B cell (primary cell): ENCODE results near the gene MEAF6. TPM values are rescaled to one million over a fixed set of nuclear protein-coding genes. Genes with fewer than 3 reads are reported as not detected.

ENCODE experiments used
- ATAC-seq: fragments of 200-7000 bp; cut with Tn5 transposase; one replicate; pipeline ENCODE4 v1.10.0; 2021; ENCODE audit warnings: low read depth, mild to moderate bottlenecking, moderate number of reproducible peaks, moderate library complexity
- CTCF ChIA-PET: fragments of 350-600 bp; sonication (Branson Sonifier 250); formaldehyde crosslinking; loops from one replicate; lab custom pipeline; 2021; ENCODE audit warnings: antibody characterized with exemption, inconsistent platforms; lab: Charles Lee
- POLR2A ChIA-PET: fragments of 350-600 bp; sonication (Branson Sonifier 250); formaldehyde crosslinking; loops from one replicate; lab custom pipeline; 2021; ENCODE audit warnings: antibody characterized with exemption; lab: Charles Lee
- DNase-seq: peaks from one replicate; pipeline ENCODE4 v3.0.0; 2013
- H2AFZ ChIP-seq: 2 replicates; pipeline ENCODE4 v1.6.1; 2012; ENCODE audit warnings: mild to moderate bottlenecking, low read depth, low read length; ENCODE audit not compliant: insufficient read depth, poor library complexity, severe bottlenecking
- H3K27ac ChIP-seq, 2 donors: 1 replicate in 1 of 2; 2 replicates in 1 of 2; pipeline ENCODE4 v1.5.1; 2012 to 2013; ENCODE audit warnings: low read length in 2 of 2, mild to moderate bottlenecking in 2 of 2, moderate library complexity in 1 of 2
- H3K27me3 ChIP-seq, 4 experiments: fragments of 200-600 bp in 1 of 4; sonication (generic) in 1 of 4; replicated peaks in 1 of 4; 1 replicate in 2 of 4; 2 replicates in 2 of 4; pipeline versions ENCODE4 v1.6.1 to v1.7.0; 2013 to 2016; ENCODE audit warnings: low read length in 3 of 4, mild to moderate bottlenecking in 2 of 4, mixed read lengths in 1 of 4, moderate library complexity in 1 of 4; ENCODE audit not compliant: insufficient read depth in 4 of 4, control insufficient read depth in 3 of 4; ENCODE audit errors: control extremely low read depth in 1 of 4
- H3K36me3 ChIP-seq, 2 experiments: replicated peaks in 1 of 2; 1 replicate in 1 of 2; 2 replicates in 1 of 2; pipeline versions ENCODE4 v1.6.1 to v1.7.1; 2013; ENCODE audit warnings: low read length in 1 of 2; ENCODE audit not compliant: insufficient read depth in 2 of 2, control insufficient read depth in 1 of 2; ENCODE audit errors: control extremely low read depth in 1 of 2, extremely low read depth in 1 of 2
- H3K4me1 ChIP-seq, 2 donors: fragments of 200-600 bp in 1 of 2; sonication (generic) in 1 of 2; 1 replicate in 1 of 2; 2 replicates in 1 of 2; pipeline versions ENCODE4 v1.5.1 to v1.6.1; 2013 to 2017; ENCODE audit warnings: low read length in 2 of 2; ENCODE audit not compliant: control insufficient read depth in 2 of 2, insufficient read depth in 2 of 2
- H3K4me2 ChIP-seq: replicated peaks from 2 replicates; pipeline ENCODE3; 2012; ENCODE audit warnings: mild to moderate bottlenecking, low read depth, low read length; ENCODE audit not compliant: poor library complexity, severe bottlenecking
- H3K4me3 ChIP-seq, 5 experiments: fragments of 200-600 bp in 1 of 5; sonication (generic) in 1 of 5; 1 replicate in 3 of 5; 2 replicates in 2 of 5; pipeline versions ENCODE4 v1.5.1 to v1.7.0; 2011 to 2016; ENCODE audit warnings: low read length in 4 of 5, mild to moderate bottlenecking in 4 of 5, low read depth in 2 of 5, control low read depth in 1 of 5, moderate library complexity in 1 of 5; ENCODE audit not compliant: insufficient read depth in 1 of 5; ENCODE audit errors: control extremely low read depth in 1 of 5, extremely low read depth in 1 of 5
- H3K79me2 ChIP-seq: fragments of 200-600 bp; sonication (generic); one replicate; pipeline ENCODE4 v1.6.0; 2016; ENCODE audit warnings: low read length; ENCODE audit not compliant: control insufficient read depth, insufficient read depth
- H3K9ac ChIP-seq: fragments of 200-600 bp; sonication (generic); 2 replicates; pipeline ENCODE4 v1.6.1; 2017; ENCODE audit warnings: mild to moderate bottlenecking, low read length, moderate library complexity
- H3K9me3 ChIP-seq, 3 donors: one replicate each; pipeline versions ENCODE4 v1.6.1 to v1.7.1; 2013; ENCODE audit warnings: low read length in 2 of 3; ENCODE audit not compliant: control insufficient read depth in 2 of 3, insufficient read depth in 1 of 3; ENCODE audit errors: control extremely low read depth in 1 of 3
- H4K20me1 ChIP-seq: 2 replicates; pipeline ENCODE4 v1.6.0; 2012; ENCODE audit warnings: mild to moderate bottlenecking, low read length; ENCODE audit not compliant: insufficient read depth, control insufficient read depth, poor library complexity, severe bottlenecking
- H3K27ac Mint-ChIP-seq: one replicate; pipeline ENCODE4 v1.8.0; 2021; ENCODE audit warnings: mixed read lengths
- H3K27me3 Mint-ChIP-seq: one replicate; pipeline ENCODE4 v1.8.0; 2021; ENCODE audit warnings: mixed read lengths
- H3K4me1 Mint-ChIP-seq: one replicate; pipeline ENCODE4 v1.8.0; 2021; ENCODE audit warnings: mixed read lengths
- H3K4me3 Mint-ChIP-seq: one replicate; pipeline ENCODE4 v1.8.0; 2021; ENCODE audit warnings: mixed read lengths
- H3K9me3 Mint-ChIP-seq: one replicate; pipeline ENCODE4 v1.8.0; 2022; ENCODE audit warnings: mixed read lengths; ENCODE audit not compliant: insufficient read depth
- EZH2 ChIP-seq: IDR thresholded peaks from 2 replicates; pipeline ENCODE4 v1.6.1; 2012; ENCODE audit warnings: borderline replicate concordance, low read depth, mild to moderate bottlenecking, moderate library complexity, low read length; ENCODE audit not compliant: insufficient read depth, poor library complexity, severe bottlenecking
- WGBS: methylation state at CpG from one replicate; pipeline ENCODE4 v1.1.5; 2013; ENCODE audit warnings: missing lambda C conversion rate; ENCODE audit not compliant: insufficient coverage; 5-methylcytosine and 5-hydroxymethylcytosine counted together
- intact Hi-C: fragments of 100-400 bp; cut with micrococcal nuclease; formaldehyde crosslinking; loops from one replicate; pipeline ENCODE4 v1.10.0; 2022
- polyA plus RNA-seq: library from polyadenylated mRNA; depleted of rRNA; stranded (reverse); fragments of >200 nt; gene quantifications from 2 replicates; pipeline ENCODE4 v1.2.3, GENCODE V29; 2012
- total RNA-seq, 2 donors: library from RNA; stranded (reverse); fragments of 120-200 nt in 1 of 2; gene quantifications; 1 replicate in 1 of 2; 2 replicates in 1 of 2; pipeline versions ENCODE4 v1.2.3 to v1.2.4, GENCODE V29; 2013 to 2022
- TF ChIP-seq, protein P1 (sequence below): fragments of 200-600 bp; IDR thresholded peaks from one replicate; pipeline ENCODE4 v1.8.0; 2022; ENCODE audit warnings: antibody characterized with exemption, mild to moderate bottlenecking

Gene MEAF6
- total and polyA plus RNA-seq, 2 donors (not counting 1 experiment from before 2014, with no cell fraction given), result 52.5 to 84.2 TPM

DNA sequence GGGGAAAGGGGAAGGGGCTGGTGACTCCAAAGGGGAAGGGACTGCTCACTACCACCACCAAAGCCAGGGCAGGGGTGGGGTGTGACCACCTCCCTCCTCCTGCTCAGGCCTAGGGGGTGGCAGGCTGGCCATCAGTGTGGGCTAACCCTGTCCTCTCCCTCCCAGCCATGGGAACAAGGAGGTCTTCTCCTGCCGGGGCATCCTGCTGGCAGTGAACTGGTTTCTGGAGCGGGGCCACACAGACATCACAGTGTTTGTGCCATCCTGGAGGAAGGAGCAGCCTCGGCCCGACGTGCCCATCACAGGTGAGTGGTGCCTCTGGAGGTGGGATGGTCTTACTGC is 34.5 kb downstream of the MEAF6 start:
- Histone ChIP-seq H3K4me2 (peak overlapping the region; percentile 92), H3K27me3 (no peaks in the 10 kb centered on the region), H3K27ac (peak overlapping the region; percentile 96 to 97), H4K20me1 (peaks cover 92% of the 10 kb centered on the region), H3K4me1 (peaks cover 32 to 66% of the 10 kb centered on the region in 2 donors), H3K9me3 (no peaks in the 10 kb centered on the region), H3K79me2 (peaks cover 72% of the 10 kb centered on the region), H3K9ac (peak overlapping the region; percentile 96), H3K36me3 (peaks cover 0 to 90% of the 10 kb centered on the region in 2 experiments), H3K4me3 (peak overlapping the region in 4 of 5 experiments; percentile 94 to 99 (median 98)), H2AFZ (no peak overlapping the region)
- H3K4me3 Mint-ChIP-seq, result peak overlapping the region; percentile 100
- H3K9me3 Mint-ChIP-seq, result no peaks in the 10 kb centered on the region
- DNase-seq (no peak), ATAC-seq (no peak)
- intact Hi-C loops, result no loop called here
- no peak for TF ChIP-seq EZH2
- TF ChIP-seq, protein P1, sequence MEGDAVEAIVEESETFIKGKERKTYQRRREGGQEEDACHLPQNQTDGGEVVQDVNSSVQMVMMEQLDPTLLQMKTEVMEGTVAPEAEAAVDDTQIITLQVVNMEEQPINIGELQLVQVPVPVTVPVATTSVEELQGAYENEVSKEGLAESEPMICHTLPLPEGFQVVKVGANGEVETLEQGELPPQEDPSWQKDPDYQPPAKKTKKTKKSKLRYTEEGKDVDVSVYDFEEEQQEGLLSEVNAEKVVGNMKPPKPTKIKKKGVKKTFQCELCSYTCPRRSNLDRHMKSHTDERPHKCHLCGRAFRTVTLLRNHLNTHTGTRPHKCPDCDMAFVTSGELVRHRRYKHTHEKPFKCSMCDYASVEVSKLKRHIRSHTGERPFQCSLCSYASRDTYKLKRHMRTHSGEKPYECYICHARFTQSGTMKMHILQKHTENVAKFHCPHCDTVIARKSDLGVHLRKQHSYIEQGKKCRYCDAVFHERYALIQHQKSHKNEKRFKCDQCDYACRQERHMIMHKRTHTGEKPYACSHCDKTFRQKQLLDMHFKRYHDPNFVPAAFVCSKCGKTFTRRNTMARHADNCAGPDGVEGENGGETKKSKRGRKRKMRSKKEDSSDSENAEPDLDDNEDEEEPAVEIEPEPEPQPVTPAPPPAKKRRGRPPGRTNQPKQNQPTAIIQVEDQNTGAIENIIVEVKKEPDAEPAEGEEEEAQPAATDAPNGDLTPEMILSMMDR, result no peak
- H3K27me3 Mint-ChIP-seq, result no peaks in the 10 kb centered on the region
- WGBS, result 85% methylated on average over 4 of the region's 5 CpGs
- ChIA-PET POLR2A (interaction anchor here (1.1 to 1.2 kb wide), 2 partner anchors 7 to 35 kb away, joined by 3 to 6 read pairs; partner anchors contain the start of gene MEAF6), CTCF (interaction anchor here (2.2 to 22.3 kb wide), 4 partner anchors 8 to 35 kb away, joined by 7 to 690 read pairs (median 114); partner anchors contain the start of gene MEAF6)
- peak overlapping the region; percentile 98 for H3K27ac Mint-ChIP-seq
- H3K4me1 Mint-ChIP-seq, result peaks cover 59% of the 10 kb centered on the region
